Activated T-cell treated with anti-CD3 and anti-CD28 coated beads, Interleukin-2, amount 50 U/mL, for 72 hours (primary cell): ENCODE measurements around the gene MMRN2. TPM values are rescaled to one million over a fixed set of nuclear protein-coding genes. Genes with fewer than 3 reads are reported as not detected.
"Not testable (repeated sequence)": the region's sequence is repeated elsewhere in the genome, so short reads cannot be mapped to it uniquely, and the experiment has no call there.

ENCODE experiments used
- ATAC-seq, 2 donors: fragments of 150-1000 bp; cut with Tn5 transposase; replicated peaks in 1 of 2; 2 replicates each; pipeline ENCODE4 v1.10.0; 2021; ENCODE audit warnings: moderate library complexity in 2 of 2, mild to moderate bottlenecking in 1 of 2
- DNase-seq, 2 donors: peaks; one replicate each; pipeline ENCODE4 v3.0.0; 2021 to 2022; ENCODE audit warnings: mixed read lengths in 1 of 2
- H3K27ac Mint-ChIP-seq: one replicate; pipeline ENCODE4 v1.8.0; 2022; ENCODE audit warnings: mild to moderate bottlenecking, moderate library complexity, mixed read lengths
- H3K27me3 Mint-ChIP-seq: one replicate; pipeline ENCODE4 v1.8.0; 2022; ENCODE audit warnings: low read depth, mixed read lengths
- H3K36me3 Mint-ChIP-seq, 2 donors: one replicate each; pipeline ENCODE4 v1.8.0; 2022; ENCODE audit warnings: mixed read lengths in 2 of 2, mild to moderate bottlenecking in 1 of 2; ENCODE audit not compliant: insufficient read depth in 2 of 2
- H3K4me1 Mint-ChIP-seq: one replicate; pipeline ENCODE4 v1.8.0; 2022; ENCODE audit warnings: low read depth, mixed read lengths
- H3K4me3 Mint-ChIP-seq, 2 donors: one replicate each; pipeline ENCODE4 v1.8.0; 2022; ENCODE audit warnings: mild to moderate bottlenecking in 2 of 2, mixed read lengths in 2 of 2, moderate library complexity in 2 of 2
- H3K9me3 Mint-ChIP-seq, 2 donors: one replicate each; pipeline ENCODE4 v1.8.0; 2022; ENCODE audit warnings: mixed read lengths in 2 of 2
- total RNA-seq, 2 donors: library from RNA; stranded (reverse); gene quantifications; one replicate each; pipeline ENCODE4 v1.2.3, GENCODE V29; 2022

MMRN2 gene
- total RNA-seq, 2 donors from 2014 or later: 0.05 TPM; not detected in 1

DNA sequence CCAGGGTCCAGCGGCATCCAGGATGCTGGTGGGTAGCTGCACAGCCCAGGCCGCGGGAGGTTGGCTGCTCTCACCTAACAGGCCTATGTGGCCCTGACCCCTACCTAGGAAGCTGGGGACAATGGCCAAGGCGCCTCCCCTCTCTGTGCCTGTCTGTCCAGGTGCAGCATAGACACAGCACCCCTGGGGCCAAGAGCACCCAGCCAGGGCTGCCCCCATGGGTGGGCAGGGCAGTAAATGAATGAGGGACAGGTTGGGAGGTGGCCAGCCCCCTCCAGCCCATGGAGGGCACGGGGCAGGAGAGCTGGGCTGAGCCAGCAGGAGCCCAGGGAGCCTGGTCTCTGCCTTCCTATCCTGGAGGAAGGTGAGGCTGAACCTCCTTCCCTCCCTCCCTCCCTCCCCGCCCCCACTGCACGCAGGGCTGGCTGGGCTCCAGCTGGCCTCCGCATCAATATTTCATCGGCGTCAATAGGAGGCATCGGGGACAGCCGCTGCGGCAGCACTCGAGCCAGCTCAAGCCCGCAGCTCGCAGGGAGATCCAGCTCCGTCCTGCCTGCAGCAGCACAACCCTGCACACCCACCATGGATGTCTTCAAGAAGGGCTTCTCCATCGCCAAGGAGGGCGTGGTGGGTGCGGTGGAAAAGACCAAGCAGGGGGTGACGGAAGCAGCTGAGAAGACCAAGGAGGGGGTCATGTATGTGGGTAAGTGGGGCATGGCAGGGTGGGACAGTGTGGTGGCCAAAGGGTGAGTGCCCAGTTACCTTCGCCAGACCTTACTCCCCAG, 893 bp upstream of the MMRN2 start, which contains the start of gene SNCG:
TSS of gene SNCG (plus strand) at position 484 of the 785 bp plus-strand sequence. CDS start at position 583, 99 bp downstream.
- H3K27me3 Mint-ChIP-seq: no peaks in the 10 kb centered on the region
- H3K4me3 Mint-ChIP-seq: no peak within 1 kb of the TSS
- no peaks in the 10 kb centered on the region for H3K4me1 Mint-ChIP-seq
- no peak within 1 kb of the TSS for H3K27ac Mint-ChIP-seq
- ATAC-seq (no peak), DNase-seq (no peak)
- no peaks in the 10 kb centered on the region for H3K9me3 Mint-ChIP-seq
- no peaks in the 10 kb centered on the region for H3K36me3 Mint-ChIP-seq

DNA sequence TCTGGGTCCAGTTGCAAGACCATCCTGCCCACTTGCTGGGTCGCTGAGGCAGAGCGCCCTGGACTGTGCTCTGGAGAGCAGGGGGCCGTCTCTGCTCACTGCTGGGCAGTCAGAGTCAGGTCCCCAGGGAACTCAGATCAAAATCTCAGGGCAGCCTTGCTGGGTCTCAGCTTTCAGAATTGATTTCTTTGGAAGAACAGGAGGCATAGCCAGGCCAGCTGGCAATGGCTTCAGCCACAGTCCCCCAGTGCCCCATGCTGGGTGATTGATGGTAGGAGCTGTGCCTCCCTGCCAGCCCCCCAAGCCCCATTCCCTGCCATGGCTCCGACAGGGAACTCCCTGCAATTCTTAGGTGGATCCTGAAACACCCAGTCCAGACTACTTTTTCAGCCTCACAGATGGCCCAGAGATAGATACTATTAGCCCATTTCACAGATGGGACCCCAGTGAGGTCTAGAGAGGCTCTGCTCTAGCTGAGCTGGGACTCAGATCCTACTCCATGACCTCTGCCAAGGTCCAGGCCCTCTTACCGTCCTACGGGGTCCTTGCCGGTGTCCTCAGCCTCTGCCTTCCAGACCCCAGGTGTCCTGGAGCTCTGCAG, 467 bp downstream of the MMRN2 start:
- Mint-ChIP-seq H3K27me3 (no peaks in the 10 kb centered on the region), H3K27ac (no peak overlapping the region), H3K4me3 (no peak overlapping the region), H3K4me1 (no peaks in the 10 kb centered on the region), H3K9me3 (peaks cover 3 to 4% of the 10 kb centered on the region in 2 donors), H3K36me3 (peaks cover 1 to 6% of the 10 kb centered on the region in 2 donors)
- ATAC-seq: no peak
- no peak for DNase-seq

DNA sequence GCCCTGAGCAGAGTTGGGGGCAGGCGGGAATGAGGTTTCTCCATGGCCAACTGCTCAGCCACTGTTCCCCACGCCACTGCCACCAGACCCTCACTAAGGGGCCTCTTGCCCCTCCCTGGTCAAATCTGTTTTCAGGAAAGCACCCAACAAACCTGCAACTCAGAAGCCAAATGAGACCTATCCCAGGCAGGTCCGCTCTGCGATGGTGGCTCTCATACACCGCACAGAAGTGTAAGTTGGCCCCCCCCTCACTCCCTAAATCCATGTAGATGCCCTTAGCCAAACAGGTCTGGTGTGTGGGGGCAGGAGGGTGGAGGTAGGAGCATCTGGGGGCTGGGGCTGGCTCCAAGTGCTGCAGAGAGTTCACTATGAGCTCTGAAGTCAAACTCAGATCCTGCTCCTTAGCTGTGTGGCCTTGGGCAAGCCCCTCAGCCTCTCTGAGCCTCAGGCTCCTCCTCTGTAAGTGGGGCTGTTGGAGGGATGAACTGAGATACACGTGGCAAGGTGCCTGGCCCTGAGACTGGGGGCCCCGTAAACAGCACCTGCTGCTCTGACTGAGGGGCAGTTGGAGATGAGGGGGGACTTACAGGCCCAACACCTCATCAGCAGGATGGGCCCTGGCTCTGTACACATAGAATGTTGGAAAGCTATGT, 1.1 kb downstream of the MMRN2 start:
- DNase-seq: no peak
- no peak overlapping the region for H3K4me3 Mint-ChIP-seq
- no peaks in the 10 kb centered on the region for H3K27me3 Mint-ChIP-seq
- H3K9me3 Mint-ChIP-seq: peaks cover 4 to 6% of the 10 kb centered on the region in 2 donors
- H3K27ac Mint-ChIP-seq: no peak overlapping the region
- no peak for ATAC-seq
- no peaks in the 10 kb centered on the region for H3K4me1 Mint-ChIP-seq
- H3K36me3 Mint-ChIP-seq: peaks cover 2 to 10% of the 10 kb centered on the region in 2 donors

DNA sequence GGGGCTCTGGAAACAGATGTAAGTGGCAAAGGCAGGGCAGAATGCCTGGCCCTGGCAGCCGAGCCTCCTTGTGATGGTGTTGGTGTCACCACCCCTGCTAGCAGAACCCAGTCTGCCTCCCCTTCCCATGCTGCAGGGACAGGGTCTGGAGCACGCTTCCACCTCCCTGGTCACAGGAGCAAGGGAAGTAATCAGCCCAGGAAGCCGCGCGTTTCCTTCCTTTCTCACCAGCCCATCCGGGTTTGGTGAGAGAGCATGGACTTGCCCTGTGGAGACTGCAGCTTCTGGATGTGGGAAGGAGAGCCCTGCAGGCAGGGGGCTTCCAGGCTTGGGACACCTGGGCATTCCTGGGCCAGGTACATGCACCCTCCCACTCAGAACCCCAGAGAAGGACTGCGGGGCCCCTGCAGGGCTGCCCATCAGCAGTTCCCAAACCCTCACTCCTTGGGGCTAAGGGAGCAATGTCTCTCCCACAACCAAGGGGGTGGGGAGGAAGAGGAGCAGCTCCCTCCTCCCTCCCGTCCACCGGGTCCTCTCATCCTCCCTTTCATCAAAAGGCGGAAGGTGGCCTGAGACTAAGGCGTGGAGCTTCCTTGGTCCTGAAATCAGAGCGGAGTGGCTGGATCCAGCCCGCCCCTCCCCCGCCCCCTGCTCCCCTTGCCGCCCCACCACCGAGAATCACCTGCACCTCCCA, 1.8 kb downstream of the MMRN2 start:
- Mint-ChIP-seq H3K36me3 (peaks cover 2 to 10% of the 10 kb centered on the region in 2 donors), H3K27ac (no peak overlapping the region), H3K4me3 (no peak overlapping the region), H3K27me3 (no peaks in the 10 kb centered on the region), H3K9me3 (peaks cover 4 to 6% of the 10 kb centered on the region in 2 donors), H3K4me1 (peaks cover 2% of the 10 kb centered on the region)
- no peak for DNase-seq
- no peak for ATAC-seq

DNA sequence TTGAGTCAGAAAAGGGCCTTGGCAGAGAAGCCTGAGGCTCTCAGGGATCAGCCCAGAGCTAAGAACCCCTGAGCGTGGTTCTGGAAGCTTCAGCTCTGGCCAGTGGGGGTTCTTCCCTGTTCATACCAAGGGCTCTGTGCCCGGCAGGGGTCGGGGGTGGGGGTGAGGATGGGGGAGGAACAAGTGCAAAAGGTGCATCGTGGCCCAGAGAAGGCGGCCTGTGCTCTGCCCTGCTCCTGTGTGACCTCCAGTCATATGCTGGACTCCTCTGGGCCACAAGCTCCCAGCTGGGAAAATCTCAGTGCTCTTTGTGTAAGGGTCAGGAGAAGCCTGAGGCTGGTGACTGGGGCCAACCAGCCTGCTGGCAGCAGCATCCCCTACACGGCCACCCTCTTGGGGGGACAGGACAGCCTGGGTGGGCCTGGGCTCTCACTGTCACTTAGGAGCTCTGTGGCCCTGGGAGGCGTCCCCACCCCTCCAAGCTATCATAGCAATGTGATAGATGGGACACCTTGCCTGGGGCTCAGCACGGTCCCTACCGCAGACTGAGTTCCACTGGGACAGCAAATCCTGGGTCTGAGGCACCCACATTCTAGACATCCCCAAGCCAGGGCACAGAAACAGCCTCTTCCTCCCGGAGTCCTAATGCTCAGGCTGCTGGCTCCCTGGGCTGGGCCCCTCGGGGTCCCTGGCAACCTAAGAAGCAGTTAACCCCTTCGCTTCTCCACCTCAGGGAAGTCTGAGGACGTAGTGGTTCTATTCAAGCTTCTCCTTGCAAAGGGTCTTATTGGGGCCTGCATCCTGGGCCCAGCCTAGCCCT, 2.5 kb downstream of the MMRN2 start:
- DNase-seq (no peak), ATAC-seq (no peak)
- H3K9me3 Mint-ChIP-seq: peaks cover 5 to 6% of the 10 kb centered on the region in 2 donors
- H3K36me3 Mint-ChIP-seq: peaks cover 3 to 10% of the 10 kb centered on the region in 2 donors
- no peaks in the 10 kb centered on the region for H3K27me3 Mint-ChIP-seq
- peaks cover 9% of the 10 kb centered on the region for H3K4me1 Mint-ChIP-seq
- no peak overlapping the region for H3K27ac Mint-ChIP-seq
- H3K4me3 Mint-ChIP-seq: no peak overlapping the region

DNA sequence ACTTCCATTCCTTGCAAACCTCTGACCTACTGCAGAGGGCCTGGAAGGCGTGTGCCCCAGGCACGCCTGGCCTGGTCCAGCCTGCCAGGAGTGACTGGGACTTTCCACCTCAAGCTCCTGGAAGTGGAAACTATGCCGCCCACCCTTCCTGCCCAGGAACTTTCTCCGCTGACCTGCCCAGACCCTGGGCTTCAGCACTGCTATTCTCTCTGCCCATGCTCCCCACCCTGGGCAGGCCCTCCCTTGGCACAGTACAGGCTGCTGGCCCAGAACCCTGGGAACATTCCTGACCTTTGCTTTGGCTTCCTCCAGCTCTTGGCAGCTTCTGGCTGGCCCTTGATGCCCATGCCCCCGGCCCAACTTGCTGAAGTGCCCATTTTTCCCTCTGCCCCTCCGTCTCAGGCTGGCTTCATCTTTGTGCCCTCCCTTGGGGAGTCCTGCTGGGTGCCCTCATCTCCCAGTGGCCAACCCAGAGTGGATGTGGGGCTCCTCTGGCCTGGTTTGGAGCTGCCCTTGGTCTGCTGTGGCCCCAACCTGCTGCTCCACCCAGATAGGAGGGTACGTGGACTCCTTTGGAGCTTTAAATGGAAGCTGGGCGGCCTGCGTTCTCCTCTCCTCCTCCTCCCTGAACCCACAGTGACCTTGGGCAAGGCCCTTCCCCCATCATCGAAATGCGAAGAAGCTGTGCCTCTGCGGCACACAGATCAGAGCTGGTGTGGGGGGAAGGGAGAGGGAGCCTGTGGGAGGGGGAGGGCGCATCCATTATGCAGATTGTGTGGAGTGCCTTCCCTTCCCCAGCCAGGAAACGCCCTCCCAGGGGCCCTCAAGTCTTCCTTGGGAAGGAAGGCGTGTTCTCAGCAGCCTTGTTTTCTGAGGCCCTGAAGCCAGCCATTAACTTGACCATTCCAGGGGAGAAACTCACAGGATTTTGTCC, 3.4 kb downstream of the MMRN2 start:
- H3K4me3 Mint-ChIP-seq: no peak overlapping the region

DNA sequence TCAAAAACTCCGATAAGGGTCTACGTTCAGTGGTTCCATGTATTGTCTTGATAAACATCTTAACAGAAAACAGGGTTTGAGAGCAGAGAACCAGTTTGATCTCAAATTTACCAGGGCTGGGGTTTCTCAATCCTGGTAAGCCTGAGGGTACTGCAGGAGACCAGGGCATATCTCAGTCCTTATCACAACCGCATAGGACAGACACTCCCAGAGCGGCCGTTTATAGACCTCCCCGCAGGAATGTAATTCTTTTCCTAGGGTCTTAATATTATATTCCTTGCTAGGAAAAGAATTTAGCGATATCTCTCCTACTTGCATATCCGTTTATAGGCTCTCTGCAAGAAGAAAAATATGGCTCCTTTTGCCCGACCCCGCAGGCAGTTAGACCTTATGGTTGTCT, 4.7 kb downstream of the MMRN2 start:
- H3K4me1 Mint-ChIP-seq, DNase-seq, H3K27me3 Mint-ChIP-seq, H3K4me3 Mint-ChIP-seq, H3K9me3 Mint-ChIP-seq, H3K27ac Mint-ChIP-seq, ATAC-seq: not testable (repeated sequence)
- H3K36me3 Mint-ChIP-seq: peaks cover 3 to 12% of the 10 kb centered on the region in 2 donors

More for the DNA sequence above, 3.4 kb downstream of the MMRN2 start:
- peaks cover 5 to 6% of the 10 kb centered on the region in 2 donors for H3K9me3 Mint-ChIP-seq
- DNase-seq (no peak), ATAC-seq (no peak)
- peaks cover 10% of the 10 kb centered on the region for H3K4me1 Mint-ChIP-seq
- H3K36me3 Mint-ChIP-seq: peaks cover 3 to 10% of the 10 kb centered on the region in 2 donors
- no peak overlapping the region for H3K27ac Mint-ChIP-seq
- no peaks in the 10 kb centered on the region for H3K27me3 Mint-ChIP-seq

DNA sequence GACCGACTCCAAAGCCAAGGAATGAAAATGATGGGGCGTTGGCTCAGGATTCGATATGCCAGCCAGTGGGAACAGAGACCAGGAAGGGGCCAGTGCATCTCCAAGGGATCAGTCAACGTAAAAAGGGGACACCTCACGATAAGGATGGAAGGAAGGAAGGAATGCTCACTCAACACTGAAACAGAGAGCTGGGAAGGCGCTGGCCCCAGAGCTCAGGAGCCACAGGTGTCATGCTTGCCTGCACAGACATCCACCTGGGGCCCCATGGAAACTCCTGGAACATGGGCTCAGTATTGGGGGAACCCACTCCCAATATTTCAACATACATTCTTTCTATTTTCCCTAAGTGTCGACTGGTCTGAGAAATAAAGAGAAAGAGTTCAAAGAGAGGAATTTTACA, 5.3 kb downstream of the MMRN2 start:
- peaks cover 5 to 6% of the 10 kb centered on the region in 2 donors for H3K9me3 Mint-ChIP-seq
- ATAC-seq: no peak

DNA sequence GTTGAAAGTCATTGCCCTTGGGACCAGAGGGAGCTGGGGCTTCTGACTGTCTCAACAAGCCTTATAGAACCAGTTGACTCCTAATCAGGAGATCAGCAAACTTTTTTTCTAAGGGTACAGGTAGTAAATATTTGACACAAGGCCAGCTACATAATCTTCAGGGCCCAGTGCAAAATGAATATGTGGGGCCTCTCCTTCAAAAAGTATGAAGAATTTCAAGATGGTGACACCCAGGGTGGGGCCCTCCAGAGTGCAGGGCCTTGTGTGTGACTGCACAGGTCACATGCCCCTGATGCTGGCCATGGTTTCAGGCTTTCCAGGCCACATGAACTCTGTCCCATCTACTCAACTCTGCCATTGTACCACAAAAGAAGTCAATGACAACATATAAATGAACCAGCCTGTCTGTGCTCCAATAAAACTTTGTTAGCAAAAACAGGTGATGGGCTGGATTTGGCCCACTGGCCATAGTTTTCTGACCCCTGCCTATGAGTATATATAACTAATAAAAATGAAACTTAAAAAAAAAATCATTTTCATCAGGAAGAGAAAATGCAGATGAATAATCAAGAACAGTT, 6.1 kb downstream of the MMRN2 start:
- Mint-ChIP-seq H3K27me3 (no peaks in the 10 kb centered on the region), H3K9me3 (peaks cover 5 to 6% of the 10 kb centered on the region in 2 donors), H3K4me3 (no peak overlapping the region), H3K4me1 (peaks cover 10% of the 10 kb centered on the region), H3K36me3 (peaks cover 3 to 12% of the 10 kb centered on the region in 2 donors), H3K27ac (no peak overlapping the region)
- DNase-seq: no peak
- no peak for ATAC-seq

More for the DNA sequence above, 5.3 kb downstream of the MMRN2 start:
- Mint-ChIP-seq H3K27me3 (no peaks in the 10 kb centered on the region), H3K4me3 (no peak overlapping the region), H3K36me3 (peaks cover 3 to 12% of the 10 kb centered on the region in 2 donors), H3K27ac (no peak overlapping the region), H3K4me1 (peaks cover 10% of the 10 kb centered on the region)
- no peak for DNase-seq

DNA sequence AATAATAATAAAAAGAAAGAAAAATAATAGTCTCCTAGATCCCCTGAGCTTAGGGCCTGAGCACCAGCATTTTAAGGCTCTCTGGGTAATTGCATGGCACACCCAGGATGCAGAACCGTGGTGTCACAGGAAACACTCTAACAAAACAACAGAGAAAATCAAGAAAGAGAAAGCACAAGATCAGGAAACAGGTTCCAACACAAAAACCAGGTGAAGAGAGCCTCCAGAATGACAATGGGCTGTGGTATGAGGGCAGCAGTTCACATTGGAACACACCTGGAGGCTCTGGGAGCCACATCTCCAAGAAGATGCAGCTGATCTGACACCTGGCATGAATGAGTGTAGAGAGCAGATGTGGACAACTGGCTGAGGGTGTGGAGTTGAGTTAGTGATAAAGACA, 7.1 kb downstream of the MMRN2 start:
- Mint-ChIP-seq H3K4me1 (peaks cover 10% of the 10 kb centered on the region), H3K4me3 (no peak overlapping the region), H3K36me3 (peaks cover 3 to 12% of the 10 kb centered on the region in 2 donors), H3K27ac (no peak overlapping the region), H3K27me3 (no peaks in the 10 kb centered on the region), H3K9me3 (peaks cover 5 to 6% of the 10 kb centered on the region in 2 donors)
- no peak for DNase-seq
- ATAC-seq: no peak

DNA sequence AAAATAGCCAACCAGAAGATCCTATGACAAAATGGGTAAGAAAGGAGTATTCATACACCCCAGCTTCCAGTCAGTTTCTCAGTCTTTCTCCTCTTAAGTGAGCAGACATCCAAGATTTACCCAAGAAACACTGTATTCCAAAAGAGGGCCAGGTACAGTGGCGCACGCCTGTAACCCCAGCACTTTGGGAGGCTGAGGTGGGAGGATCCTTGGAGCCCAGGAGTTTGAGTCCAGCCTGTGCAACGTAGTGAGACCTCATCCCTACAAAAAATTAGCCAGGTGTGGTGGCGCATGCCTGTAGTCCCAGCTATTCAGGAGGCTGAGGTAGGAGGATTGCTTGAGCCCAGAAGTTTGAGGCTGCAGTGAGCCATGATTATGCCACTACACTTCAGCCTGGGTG, 9.6 kb downstream of the MMRN2 start:
- ATAC-seq: not testable (repeated sequence)

More for the DNA sequence above, 9.6 kb downstream of the MMRN2 start:
- not testable (repeated sequence) for H3K4me1 Mint-ChIP-seq, H3K4me3 Mint-ChIP-seq, DNase-seq, H3K27me3 Mint-ChIP-seq, H3K27ac Mint-ChIP-seq, H3K9me3 Mint-ChIP-seq
- H3K36me3 Mint-ChIP-seq: peaks cover 3 to 12% of the 10 kb centered on the region in 2 donors
